Muscle of leg (tissue), 11 donors: ENCODE data around the gene FLNB. TPM values are rescaled to one million over a fixed set of nuclear protein-coding genes. Genes with fewer than 3 reads are reported as not detected.

ENCODE experiments used
- DNase-seq: peaks from one replicate; pipeline ENCODE4 v3.0.0; 2013
- H3K27ac ChIP-seq: one replicate; pipeline ENCODE4 v1.5.1; 2013; ENCODE audit warnings: mild to moderate bottlenecking, low read length, control low read depth
- H3K27me3 ChIP-seq: one replicate; pipeline ENCODE4 v1.6.1; 2013; ENCODE audit warnings: low read length; ENCODE audit not compliant: control insufficient read depth, insufficient read depth
- H3K36me3 ChIP-seq: one replicate; pipeline ENCODE4 v1.6.1; 2013; ENCODE audit warnings: low read length; ENCODE audit not compliant: control insufficient read depth, insufficient read depth
- H3K4me1 ChIP-seq: one replicate; pipeline ENCODE4 v1.6.1; 2013; ENCODE audit warnings: low read length; ENCODE audit not compliant: control insufficient read depth, insufficient read depth
- H3K4me3 ChIP-seq: one replicate; pipeline ENCODE4 v1.5.1; 2013; ENCODE audit warnings: low read length, control low read depth
- H3K9me3 ChIP-seq: replicated peaks from 2 replicates; pipeline ENCODE4 v1.6.1; 2013; ENCODE audit warnings: low read depth, low read length; ENCODE audit not compliant: control insufficient read depth
- WGBS: methylation state at CpG from one replicate; pipeline ENCODE4 v1.1.5; 2013; ENCODE audit warnings: missing lambda C conversion rate; ENCODE audit not compliant: insufficient coverage; 5-methylcytosine and 5-hydroxymethylcytosine counted together
- polyA plus RNA-seq, 8 donors: library from polyadenylated mRNA; unstranded; fragments of 120-200 nt; gene quantifications; one replicate each; pipeline versions ENCODE4 v1.2.1 to v1.2.3, GENCODE V29; 2013; ENCODE audit warnings: inconsistent platforms in 1 of 8, low replicate concordance in 1 of 8; ENCODE audit not compliant: insufficient read length in 8 of 8, insufficient read depth in 1 of 8
- total RNA-seq: library from RNA; stranded (reverse); fragments of 120-200 nt; gene quantifications from one replicate; pipeline ENCODE4 v1.2.4, GENCODE V29; 2013

Gene FLNB
- total and polyA plus RNA-seq, 9 donors = 44.4 to 87.1 (median 65.2) TPM

DNA sequence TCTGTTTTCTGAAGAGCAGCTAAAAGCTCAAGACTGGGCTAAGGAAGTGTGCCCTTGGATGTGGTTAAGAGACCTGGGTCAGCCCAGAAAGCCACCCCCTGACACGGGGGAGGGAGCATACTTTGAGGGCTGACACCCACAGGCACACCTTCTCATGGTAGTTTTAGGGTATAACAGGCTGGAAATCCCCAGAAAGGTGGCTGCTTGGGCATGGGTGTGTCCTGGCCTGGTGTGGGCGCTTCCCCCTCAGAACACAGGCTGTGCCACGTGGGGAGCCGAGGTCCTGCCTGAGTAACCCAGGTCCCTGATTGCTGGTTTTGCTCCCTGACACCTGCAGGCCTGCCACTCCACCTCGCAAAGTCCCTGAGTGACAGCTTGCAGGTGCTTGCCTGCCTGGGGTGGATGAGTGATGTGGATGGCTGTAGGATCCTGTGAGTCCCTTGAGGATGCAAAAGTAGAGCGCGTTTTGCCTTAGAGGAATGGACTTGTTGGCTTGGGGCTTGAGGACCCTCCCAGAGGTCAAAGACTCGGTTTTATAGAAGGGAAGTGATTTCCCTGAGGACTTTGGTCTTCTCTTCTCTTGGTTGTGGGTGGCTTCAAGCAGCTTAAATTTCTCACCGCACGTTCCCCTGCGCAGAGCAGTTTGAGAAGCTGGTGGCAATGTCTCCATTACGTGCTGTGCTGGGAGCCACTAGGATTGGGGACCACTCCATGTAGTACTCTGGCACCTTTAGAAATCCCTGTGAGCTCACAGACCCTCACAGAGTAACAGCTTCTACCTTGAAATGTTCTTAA, 108.1 kb downstream of the FLNB start:
- Histone ChIP-seq H3K9me3 (no peaks in the 10 kb centered on the region), H3K27ac (peak overlapping the region; percentile 72), H3K4me1 (peaks cover 28% of the 10 kb centered on the region), H3K4me3 (no peak overlapping the region), H3K36me3 (peaks cover 47% of the 10 kb centered on the region), H3K27me3 (no peaks in the 10 kb centered on the region)
- no peak for DNase-seq
- WGBS = 85% methylated on average over 9 of the region's 12 CpGs

DNA sequence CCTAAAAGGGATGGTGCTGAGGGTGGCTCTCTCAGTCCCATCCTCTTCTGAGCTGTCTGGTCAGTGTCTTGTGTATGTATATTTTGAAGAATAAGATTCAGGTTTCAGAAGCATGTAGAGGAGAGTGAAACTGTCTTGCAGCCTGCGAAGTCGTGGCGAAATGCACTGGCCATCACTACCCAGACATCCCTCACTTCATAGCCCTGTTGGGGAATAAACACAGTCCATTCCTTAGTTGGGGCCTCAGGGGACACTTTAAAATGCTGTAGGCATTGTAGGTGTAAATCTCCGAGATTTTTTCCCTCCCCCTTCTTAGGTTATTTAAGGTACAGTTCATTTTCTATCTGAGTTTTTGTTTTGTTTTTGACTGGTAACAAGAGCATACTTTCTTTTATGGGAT, 108.8 kb downstream of the FLNB start:
- Histone ChIP-seq H3K36me3 (peaks cover 46% of the 10 kb centered on the region), H3K4me3 (no peak overlapping the region), H3K27ac (peak overlapping the region; percentile 72), H3K4me1 (peaks cover 28% of the 10 kb centered on the region), H3K9me3 (no peaks in the 10 kb centered on the region), H3K27me3 (no peaks in the 10 kb centered on the region)
- no CpG with 5 or more reads among the region's 4 CpGs for WGBS
- no peak for DNase-seq

DNA sequence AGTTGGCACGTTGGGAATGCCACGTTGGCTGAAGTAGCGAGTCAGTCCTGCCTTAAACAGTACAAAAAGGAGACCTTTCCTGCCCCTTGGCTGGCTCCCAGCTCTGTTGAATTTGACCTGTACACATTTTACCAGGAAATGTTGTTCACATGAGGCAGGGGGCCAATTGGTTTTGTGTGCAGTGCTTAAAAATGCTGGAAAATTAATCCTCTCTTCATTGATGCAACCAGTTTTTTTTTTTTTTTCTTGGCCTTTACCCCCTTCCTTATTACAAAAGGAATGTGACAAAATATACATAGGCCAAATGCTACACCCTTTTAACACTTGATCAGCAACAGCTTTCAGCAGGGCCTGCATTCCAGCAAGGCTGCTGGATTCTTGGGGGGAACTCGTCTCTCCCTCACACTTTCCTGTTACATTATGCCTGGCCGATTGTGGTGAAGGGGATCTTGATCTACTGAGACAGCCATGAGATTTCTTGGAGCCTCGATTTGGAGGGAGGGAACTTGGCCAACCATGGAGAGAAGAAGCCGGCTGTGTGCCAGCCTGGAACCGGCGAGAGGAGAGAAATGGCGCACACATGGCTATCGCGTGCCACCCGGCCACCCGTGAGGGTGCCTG, 109.4 kb downstream of the FLNB start:
- Histone ChIP-seq H3K27me3 (no peaks in the 10 kb centered on the region), H3K36me3 (peaks cover 40% of the 10 kb centered on the region), H3K9me3 (no peaks in the 10 kb centered on the region), H3K27ac (peak overlapping the region; percentile 72), H3K4me1 (peaks cover 28% of the 10 kb centered on the region), H3K4me3 (no peak overlapping the region)
- peak; percentile 73 for DNase-seq
- WGBS = 30% methylated on average over 4 of the region's 14 CpGs

DNA sequence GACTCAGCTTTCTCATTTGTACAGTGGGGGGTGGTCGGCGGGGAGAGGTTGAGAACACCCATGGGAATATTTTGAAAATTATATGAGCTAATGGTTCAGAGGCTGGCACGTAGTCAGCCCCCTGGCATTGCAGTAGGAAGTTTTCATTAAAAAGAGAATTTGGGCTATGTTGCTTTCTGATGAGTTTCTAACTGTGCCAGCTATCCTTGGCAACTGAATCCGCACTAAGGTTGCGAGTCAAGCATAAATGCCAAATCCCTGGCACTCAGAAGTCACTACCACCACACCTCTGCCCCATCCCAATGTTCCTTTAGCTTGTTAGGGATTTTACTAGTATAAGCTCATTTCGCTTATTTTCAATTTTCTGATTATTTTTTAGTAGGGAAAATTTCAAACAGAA, 111.0 kb downstream of the FLNB start:
- no peaks in the 10 kb centered on the region for H3K27me3 ChIP-seq
- WGBS = 53% methylated on average over 2 of the region's 6 CpGs
- peaks cover 28% of the 10 kb centered on the region for H3K4me1 ChIP-seq
- H3K27ac ChIP-seq = no peak overlapping the region
- no peaks in the 10 kb centered on the region for H3K9me3 ChIP-seq
- no peak for DNase-seq
- H3K4me3 ChIP-seq = no peak overlapping the region
- peaks cover 48% of the 10 kb centered on the region for H3K36me3 ChIP-seq

DNA sequence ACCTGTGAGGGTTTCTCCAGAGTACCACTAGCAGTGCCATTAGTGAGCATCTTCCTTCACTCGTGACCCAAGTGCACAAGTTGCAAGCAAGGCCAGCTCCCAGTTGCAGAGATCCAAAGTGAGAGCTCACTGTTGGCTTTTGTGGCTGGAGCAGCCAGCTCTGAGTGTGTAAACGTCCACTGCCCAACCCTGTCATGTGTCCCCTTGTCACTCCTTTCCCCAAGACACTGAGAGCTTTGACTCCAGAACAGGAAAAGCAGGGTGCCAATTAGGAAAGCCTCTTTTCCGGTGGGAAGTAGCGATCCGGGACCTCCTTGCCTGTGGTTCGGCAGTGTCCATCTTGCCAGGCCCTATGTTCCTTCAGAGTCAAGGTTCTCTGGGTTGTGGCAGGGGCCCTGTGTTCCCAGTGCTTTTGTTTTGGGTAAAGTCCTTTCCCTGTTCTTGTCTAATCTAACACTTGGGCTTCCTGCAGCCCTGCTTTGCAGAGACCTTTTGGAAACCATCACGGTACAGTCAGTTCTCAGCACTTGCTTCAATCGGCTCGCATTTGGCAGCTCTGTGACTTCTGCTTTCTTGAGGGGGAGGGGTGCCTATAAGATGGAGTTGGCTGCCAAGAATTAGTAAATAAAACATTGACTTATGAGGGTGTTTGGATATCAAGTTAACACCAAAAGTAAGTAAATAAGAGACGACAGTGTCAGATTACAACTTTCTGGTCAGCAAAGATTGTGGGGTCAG, 112.0 kb downstream of the FLNB start:
- Histone ChIP-seq H3K27me3 (no peaks in the 10 kb centered on the region), H3K9me3 (no peaks in the 10 kb centered on the region), H3K27ac (no peak overlapping the region), H3K4me1 (peaks cover 28% of the 10 kb centered on the region), H3K36me3 (peaks cover 57% of the 10 kb centered on the region), H3K4me3 (no peak overlapping the region)
- 41% methylated on average over 6 of the region's 10 CpGs for WGBS
- no peak for DNase-seq

DNA sequence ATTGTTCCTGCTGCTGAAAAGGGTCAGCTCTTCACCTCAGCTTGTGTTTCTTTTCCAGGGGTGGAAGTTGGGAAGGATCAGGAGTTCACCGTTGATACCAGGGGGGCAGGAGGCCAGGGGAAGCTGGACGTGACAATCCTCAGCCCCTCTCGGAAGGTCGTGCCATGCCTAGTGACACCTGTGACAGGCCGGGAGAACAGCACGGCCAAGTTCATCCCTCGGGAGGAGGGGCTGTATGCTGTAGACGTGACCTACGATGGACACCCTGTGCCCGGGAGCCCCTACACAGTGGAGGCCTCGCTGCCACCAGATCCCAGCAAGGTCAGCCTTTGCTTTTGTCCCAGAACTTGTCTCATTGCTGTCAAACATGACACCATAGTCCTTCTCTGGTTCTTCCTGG, 113.0 kb downstream of the FLNB start:
- H3K9me3 ChIP-seq = no peaks in the 10 kb centered on the region
- peaks cover 28% of the 10 kb centered on the region for H3K4me1 ChIP-seq
- no peak overlapping the region for H3K4me3 ChIP-seq
- H3K27me3 ChIP-seq = no peaks in the 10 kb centered on the region
- DNase-seq = no peak
- peaks cover 58% of the 10 kb centered on the region for H3K36me3 ChIP-seq
- WGBS = 80% methylated on average over 11 of the region's 11 CpGs
- H3K27ac ChIP-seq = no peak overlapping the region

DNA sequence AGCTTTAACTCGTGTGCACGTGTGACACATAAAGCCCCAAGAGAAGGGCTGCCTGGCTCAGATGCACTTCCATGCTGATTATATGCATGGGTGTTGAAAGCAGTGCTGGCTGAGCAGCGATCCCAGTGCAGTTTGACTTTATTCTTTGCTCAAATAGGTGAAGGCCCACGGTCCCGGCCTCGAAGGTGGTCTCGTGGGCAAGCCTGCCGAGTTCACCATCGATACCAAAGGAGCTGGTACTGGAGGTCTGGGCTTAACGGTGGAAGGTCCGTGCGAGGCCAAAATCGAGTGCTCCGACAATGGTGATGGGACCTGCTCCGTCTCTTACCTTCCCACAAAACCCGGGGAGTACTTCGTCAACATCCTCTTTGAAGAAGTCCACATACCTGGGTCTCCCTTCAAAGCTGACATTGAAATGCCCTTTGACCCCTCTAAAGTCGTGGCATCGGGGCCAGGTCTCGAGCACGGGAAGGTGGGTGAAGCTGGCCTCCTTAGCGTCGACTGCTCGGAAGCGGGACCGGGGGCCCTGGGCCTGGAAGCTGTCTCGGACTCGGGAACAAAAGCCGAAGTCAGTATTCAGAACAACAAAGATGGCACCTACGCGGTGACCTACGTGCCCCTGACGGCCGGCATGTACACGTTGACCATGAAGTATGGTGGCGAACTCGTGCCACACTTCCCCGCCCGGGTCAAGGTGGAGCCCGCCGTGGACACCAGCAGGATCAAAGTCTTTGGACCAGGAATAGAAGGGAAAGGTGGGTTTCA, 114.9 kb downstream of the FLNB start:
- peaks cover 69% of the 10 kb centered on the region for H3K36me3 ChIP-seq

DNA sequence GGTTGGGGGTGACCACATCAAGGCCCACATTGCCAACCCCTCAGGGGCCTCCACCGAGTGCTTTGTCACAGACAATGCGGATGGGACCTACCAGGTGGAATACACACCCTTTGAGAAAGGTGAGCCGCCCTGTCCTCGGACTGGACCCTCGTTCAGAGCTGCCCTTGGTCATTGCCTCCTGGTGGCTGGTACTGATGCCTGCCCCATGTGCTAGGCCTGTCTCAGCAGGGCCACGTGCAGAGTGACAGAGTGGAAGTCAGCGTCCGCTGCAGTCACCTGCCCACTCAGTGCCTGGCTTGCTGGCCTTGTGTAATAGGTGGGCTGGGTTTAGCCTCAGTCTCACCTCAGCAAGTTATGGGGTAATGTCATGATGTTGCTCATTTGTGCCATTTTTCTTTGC, 116.2 kb downstream of the FLNB start:
- no peak overlapping the region for H3K4me3 ChIP-seq
- H3K36me3 ChIP-seq = peaks cover 68% of the 10 kb centered on the region
- H3K9me3 ChIP-seq = no peaks in the 10 kb centered on the region
- no peaks in the 10 kb centered on the region for H3K27me3 ChIP-seq
- WGBS = 95% methylated on average over 5 of the region's 8 CpGs
- DNase-seq = no peak
- peaks cover 8% of the 10 kb centered on the region for H3K4me1 ChIP-seq
- no peak overlapping the region for H3K27ac ChIP-seq

More for the DNA sequence above, 114.9 kb downstream of the FLNB start:
- WGBS = 93% methylated on average over 41 of the region's 41 CpGs
- no peak overlapping the region for H3K4me3 ChIP-seq
- no peaks in the 10 kb centered on the region for H3K27me3 ChIP-seq
- H3K27ac ChIP-seq = no peak overlapping the region
- DNase-seq = no peak
- H3K9me3 ChIP-seq = no peaks in the 10 kb centered on the region
- peaks cover 9% of the 10 kb centered on the region for H3K4me1 ChIP-seq

DNA sequence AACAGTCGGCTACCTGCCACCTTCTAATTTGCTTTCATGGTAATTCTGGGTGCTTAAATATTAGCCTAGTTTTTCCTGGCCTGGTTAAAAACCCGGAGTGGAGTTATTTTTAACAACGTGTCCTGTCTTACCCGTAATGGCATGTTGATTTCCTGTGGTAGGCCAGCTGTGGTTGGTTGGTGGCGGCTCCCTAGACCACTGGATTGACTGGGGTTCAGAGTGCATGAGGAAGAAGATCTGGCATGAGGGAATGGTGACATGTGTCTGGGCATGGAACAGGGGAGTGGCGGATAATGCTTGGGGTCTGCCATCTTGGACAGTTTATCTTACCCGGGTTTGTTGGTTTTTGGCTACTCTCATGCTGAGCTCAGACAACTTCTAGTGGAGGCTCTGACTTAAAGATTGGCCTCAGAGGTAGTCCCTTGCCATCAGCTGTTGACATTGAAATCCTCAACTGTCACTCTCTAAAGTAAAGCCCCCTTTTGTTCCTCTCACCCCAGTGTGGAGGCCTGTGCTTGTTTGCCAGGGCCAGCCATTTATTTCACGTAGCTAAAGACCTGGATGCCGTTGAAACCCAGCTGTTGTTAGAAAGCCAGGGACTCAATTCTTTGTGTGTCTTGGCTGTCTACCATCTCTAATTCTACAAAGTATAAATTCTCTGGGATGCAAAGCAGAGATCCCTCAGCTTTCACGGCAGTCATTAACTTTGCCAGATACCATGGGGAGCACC, 121.0 kb downstream of the FLNB start:
- DNase-seq = no peak
- Histone ChIP-seq H3K27ac (no peak overlapping the region), H3K36me3 (peaks cover 53% of the 10 kb centered on the region), H3K27me3 (no peaks in the 10 kb centered on the region), H3K4me1 (peaks cover 11% of the 10 kb centered on the region), H3K4me3 (no peak overlapping the region), H3K9me3 (no peaks in the 10 kb centered on the region)
- 68% methylated on average over 8 of the region's 10 CpGs for WGBS
